DMS 273 treated with DMSO at 0.1 percent for 48 hours (cell line): ENCODE measurements around the gene IL26.
"Not testable (repeated sequence)": the region's sequence is repeated elsewhere in the genome, so short reads cannot be mapped to it uniquely, and the experiment has no call there.

ENCODE experiments used
- DNase-seq: peaks from one replicate; lab custom pipeline; 2025; lab: John Stamatoyannopoulos, UW

IL26 gene

DNA sequence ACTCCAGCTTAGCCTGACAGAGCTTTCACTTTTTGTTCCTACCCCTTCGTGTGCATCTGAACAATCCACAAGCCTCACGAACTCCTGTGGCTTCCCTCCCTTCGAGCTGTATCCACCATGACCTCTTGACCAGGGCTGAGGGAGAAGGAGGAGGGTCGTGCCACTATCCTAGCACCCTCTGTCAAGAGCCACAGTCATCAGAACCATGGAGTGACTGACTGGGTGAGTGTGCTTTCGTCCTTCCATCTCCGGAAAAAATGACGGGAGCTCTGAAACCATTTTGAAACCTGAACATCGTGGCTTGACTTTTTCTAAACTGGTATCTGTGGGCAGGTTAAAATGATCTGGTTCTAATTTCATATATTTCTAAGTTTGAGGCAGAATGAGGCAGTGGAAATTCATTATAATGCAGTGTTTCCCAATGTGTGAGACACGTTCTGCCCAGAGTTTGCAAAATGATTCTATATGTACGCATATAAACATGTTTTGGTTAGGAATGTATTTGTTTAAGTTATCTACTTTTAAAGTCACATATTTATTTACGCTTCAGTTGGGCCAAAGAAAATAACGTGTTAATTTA, 27.0 kb downstream of the IL26 start:
- DNase-seq: no peak

DNA sequence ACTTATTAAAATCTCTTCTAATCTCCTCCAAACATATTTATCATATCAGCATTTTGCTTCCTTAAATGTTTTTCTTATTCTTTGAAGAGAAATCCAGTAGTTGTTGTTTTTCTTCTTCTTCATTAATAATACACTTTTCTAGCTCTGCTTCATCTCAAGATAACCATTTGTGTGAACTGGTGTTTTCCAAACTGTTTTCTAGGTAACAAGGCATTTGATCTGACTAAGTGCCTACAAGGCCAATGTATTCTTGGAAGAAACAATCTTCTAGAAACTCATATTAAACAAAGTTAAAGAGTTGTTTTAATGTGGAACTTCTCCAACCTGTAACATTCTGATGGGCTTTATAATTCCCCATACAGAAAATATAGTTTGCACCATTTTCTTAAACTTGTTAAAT, 35.3 kb downstream of the IL26 start:
- no peak for DNase-seq

DNA sequence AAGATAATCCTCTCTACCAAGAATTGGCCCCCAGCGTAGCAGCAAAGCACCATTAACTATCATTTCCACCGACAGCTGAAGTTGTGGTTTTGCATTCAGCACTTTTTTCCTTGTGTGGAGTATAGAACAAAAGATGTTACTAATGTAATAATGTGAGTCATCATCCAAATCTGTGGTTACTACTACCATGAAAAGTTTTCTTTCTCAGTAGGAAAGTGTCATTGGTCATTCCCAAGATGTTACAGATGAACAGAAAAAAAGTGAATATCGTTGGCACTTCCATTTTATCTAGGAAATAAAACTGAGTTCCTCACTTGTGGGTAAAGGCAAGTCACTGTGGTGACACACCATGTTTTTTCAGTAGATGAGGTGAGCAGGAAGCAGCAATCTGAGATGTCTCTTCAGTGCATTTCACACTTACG, 35.8 kb downstream of the IL26 start:
- DNase-seq: no peak

DNA sequence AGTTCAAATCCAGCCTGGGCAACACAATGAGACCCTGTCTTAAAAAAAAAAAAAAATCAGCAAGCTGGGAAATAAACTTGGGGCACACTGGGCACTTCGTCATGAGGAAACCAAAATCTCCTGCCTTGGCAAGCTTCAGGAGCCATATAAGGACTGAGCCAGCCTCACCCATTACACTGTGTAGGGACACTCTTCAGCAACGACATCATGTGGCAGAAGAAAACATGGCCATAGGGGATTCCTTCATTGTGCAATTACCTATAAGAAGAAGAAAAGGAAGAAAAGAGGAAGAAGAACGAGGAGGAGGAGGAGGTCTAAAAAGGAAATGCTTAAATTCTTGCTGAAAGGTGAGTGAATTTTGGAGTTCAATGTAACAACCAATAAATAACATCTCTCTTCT, 40.0 kb downstream of the IL26 start:
- DNase-seq: no peak

DNA sequence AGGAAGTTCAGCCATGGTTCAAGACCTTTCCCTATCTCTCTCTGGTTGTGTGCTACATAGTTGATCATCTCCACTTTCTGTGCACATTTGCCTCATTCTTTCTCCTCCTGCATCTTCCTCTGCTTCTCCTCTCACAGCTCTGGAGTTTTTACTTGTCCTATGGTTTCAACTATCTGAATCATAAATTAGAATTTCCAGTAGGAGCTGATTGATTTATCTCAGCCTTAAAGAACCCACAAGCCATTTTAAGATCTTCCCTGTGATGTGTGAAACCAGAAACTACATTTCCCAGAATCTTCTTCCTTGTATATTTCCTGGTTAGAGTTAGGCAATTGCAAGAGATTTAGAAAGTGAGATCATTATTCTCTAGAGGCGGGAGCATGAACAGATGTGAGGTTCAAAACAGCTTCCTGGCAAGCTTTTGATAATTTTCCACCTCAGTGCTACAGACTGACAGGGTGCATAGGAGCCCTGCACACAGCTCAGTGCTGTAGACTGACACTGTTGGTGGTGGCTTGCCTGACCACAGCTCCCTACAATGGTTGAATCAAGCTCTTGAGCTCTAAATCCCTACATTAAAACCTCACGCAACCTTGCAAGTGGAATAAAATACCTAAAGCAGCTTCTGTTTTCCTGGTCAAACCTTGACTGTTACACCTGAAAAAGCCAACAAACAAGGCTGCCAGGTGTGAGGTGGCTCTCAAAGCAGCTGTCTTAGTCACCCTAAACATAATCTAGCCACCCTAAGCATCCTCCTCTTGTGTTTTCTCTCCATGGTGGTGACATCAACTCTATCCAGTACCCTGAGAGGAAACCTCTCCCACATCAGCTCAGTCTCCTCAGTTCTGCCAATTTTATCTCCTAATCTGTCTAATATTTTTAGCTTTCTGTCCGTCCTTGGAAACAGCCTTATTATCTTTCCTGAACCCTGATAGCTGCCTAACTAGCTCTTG, 44.5 kb downstream of the IL26 start:
- peak; percentile 90 for DNase-seq

DNA sequence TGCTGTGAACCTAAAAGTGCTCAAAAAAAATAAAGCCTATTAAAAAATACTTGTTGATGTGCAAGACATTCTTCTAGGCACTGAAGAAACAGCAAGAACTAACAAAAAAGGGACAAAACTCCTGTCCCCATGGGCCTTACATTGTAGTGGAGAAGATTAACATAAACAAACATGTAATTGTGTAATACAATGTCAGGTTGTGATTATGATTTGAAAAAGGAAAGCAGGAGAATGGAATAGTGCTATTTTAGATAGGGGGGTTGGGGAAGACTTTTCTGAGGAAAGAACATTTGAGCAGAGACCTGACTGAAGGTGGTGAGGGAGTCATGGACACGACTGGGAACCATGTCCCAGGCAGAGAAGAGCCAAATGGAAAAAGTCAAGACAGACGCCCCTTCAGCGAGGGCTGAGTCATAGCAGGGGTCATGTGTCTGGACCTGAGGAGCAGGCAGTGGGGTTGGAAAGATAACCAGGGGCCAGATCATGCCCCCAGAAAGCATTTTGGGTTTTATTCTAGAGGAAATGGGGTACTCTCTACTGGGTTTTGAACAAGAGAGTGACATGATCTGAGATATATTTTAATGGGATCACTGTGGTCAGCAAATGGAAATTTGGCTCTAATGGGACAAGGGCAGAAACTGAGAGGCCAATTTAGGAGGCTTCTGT, 46.7 kb downstream of the IL26 start:
- no peak for DNase-seq

DNA sequence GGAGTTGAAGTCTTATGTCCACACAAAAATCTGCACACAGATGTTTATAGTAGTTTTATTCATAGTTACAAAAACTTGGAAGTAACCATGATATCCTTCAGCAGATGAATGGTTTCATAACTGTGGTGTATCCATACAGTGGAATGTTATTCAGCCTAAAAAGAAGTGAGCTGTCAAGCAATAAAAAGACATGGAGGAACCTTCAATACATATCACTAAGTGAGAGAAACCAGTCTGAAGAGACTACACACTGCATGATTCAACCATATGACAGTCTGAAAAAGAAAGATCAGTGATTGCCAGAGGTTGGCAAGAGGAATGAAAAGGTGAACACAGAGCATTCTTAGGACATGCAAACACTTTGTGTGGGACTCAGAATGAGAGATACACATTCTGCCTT, 47.4 kb downstream of the IL26 start:
- no peak for DNase-seq

DNA sequence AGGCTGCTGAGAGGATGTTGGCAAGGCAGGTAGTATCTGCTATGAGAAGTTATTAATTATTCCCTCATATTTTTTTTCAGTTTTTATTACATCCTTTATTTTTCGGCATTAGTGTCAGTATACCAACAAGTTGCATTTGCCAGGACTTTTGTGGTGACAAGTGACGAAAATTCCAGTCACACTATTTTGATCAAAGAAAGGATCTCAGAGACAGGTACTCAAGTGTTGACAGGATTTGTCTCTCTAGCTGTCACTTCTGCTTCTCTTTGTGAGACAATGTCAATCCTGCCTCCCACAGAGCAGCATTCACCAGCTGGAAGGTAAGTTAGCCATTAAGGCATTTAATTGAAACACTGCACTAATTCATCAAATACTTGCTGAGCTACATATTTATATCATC, 48.0 kb downstream of the IL26 start:
- DNase-seq: no peak

DNA sequence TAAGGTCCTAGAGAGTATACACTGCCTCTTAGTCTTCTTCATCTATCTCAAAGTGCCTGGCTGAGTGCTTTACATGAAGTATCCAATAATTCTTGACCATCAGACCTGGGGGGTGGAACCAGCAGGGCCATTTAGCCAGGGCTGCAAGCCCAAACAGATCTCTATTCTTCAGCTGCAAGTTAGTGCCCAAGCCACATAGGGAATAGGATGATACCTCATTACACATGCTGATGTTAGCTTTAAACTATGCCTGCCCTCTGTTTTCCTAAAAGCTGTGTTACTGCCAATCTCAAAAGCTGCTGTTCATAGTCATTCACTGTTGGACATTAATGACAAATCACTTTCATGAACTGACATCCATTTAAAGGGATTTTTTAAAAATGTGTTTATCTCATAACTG, 49.4 kb downstream of the IL26 start:
- DNase-seq: no peak

DNA sequence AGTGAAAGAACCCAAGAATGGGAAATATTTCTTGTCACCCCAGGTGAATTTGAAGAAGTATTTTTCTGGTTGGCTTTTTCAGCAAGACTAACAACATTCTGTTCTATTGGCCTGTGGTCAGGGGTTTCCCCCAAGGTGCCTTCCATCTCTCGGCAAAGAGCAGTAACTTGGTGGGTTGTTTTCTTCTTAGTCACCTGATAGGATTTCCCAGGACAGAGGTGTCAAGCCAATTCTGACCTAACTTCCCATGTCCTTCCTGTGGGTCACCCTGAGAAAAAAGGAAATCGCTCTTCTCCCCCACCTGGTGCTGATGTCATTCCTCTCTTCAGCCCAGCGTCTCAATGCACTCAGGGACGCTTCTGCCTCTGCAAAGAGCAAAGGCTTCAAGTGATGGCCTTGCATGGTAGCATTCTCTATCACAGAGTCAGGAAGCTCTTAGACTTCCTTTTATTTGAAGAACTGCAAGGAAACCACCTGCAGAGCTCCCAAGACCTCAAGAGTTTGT, 50.0 kb downstream of the IL26 start:
- no peak for DNase-seq

DNA sequence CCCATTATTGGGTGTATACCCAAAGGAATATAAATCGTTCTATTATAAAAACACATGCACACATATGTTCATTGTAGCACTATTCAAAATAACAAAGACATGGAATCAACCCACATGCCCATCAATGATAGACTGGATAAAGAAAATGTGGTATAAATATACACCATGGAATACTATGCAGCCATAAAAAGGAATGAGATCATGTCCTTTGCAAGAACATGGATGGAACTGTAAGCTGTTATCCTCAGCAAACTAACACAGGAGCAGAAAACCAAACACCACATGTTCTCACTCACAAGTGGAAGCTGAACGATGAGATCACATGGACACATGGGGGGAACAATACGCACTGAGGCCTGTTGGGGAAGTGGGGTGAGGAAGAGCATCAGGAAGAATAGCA, 50.8 kb downstream of the IL26 start:
- DNase-seq: not testable (repeated sequence)

DNA sequence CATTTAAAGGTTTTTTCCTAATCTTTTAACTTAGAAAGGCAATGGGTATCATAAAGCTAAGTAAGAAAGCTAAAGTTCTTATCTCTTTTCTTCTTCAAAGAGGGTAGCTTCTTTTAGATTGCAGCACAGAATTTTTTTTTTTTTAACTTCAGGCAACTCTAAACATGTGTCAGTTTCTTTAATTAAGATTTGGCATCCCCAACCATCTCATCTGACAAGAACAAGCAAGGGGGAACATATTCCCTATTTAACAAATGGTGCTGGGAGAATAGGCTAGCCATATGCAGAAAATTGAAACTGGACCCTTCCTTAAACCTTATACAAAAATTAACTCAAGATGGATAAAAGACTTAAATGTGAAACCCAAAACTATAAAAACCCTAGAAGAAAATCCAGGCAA, 51.8 kb downstream of the IL26 start:
- no peak for DNase-seq

DNA sequence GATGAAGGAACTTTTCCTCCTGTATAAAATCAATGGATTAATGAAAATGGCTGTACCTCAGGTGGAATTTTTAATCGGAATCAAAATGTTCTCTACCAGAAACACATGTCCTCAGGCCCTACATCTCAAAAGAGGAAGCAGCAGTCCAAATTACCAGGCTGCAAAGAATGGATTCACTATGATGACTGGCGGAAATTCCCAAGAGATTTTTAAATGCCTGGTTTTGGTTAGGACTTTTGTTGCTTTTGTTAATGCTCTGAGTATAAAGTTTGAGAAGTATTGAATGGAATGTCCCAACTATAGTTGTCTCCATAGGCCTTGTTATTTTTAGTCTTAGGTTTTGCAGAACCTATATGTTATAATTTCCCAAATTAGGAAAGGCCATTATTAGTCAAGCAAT, 54.9 kb downstream of the IL26 start:
- no peak for DNase-seq

DNA sequence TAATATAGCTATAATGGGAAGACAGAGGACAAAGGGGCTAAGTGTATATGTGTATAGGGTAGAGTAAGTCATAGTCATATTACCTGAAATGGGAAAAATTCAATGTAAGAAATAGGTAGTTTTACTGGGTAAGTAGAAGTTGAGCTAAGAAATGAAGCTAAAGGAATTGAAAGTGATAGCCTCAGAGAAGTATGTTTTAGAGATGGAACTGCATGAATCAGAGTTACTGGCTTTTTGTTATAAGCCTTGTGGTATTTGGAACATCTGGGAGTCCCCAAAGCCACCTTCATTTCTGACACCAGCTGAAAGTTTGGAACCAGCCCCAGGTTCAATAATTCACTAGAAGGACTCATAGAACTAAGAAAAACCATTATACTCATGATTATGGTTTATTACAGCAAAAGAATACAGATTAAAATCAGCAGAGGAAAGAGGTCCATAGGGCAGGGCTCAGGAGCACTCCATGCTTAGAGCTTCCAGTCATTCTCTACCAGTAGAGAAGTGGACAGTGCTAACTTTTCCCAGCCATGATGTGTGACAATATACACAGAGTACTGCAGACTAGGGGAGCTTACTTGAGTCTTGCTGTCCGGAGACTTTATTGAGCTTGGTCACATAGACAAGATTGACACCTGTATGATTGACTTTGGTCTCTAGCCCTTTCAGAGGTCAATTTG, 56.3 kb downstream of the IL26 start:
- no peak for DNase-seq

DNA sequence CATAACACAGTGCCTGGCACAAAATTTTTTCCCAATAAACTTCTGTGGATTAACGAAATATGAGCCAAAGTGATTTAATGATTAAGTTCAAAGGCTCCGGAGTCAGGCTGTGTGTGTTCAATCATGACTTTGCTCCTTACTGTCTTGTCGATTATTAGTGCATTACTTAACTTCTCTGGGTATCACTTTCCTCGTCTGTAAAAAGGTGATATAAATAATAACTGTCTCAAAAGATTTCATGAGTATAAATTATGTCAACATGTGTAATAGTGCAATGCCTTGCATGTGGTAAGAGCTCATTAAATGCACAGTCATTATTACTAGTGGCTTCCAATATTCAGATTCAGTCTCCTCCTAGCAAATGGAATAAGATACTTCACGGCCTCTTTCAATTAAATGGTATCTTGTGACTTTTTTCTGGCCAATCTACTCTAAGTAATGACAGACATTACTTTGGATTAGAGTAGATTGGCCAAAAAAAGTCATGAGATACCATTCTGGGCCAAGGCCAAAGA, 59.2 kb downstream of the IL26 start:
- no peak for DNase-seq

DNA sequence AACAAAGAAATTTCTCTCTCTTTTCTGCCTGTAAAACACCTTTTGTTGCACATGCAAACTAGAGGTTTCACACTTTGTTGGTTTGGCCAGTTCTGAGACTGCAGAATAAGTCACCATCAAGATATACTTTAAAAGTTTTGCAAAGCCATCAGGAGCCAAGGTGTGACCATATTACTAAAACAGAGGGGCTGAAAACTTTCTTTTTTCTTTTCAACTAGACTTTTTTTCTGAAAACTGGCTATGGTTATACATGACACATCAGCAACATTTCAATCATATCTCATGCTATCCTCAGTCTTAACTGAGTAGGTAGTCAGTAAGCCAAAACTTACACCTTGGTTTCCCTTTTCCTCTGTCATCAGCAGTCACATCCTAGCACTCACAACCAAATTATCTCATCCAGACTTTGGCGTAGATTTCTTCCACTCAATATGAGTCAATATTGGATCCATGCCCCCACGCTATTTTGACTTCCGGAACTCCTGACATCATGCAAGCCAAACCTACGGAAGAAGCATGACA, 62.0 kb downstream of the IL26 start:
- no peak for DNase-seq

DNA sequence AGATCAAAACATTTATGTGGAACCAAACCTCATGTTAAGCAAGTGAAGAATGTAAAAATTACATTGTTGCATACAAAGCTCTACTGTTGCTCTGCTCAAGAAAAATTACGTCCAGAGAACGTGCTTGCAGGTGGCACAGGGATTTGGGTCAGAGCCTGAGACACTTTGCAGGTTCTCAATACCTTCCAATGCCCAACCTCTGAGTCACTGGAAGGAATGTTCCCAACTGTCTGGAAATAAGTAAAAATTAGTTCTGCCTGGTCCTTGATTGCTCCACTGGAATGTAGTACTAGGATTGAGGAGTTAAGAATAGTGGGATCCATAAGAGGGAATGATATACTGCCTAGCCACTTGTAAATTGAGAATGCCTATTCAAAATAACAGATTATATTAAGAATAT, 63.2 kb downstream of the IL26 start:
- DNase-seq: no peak

DNA sequence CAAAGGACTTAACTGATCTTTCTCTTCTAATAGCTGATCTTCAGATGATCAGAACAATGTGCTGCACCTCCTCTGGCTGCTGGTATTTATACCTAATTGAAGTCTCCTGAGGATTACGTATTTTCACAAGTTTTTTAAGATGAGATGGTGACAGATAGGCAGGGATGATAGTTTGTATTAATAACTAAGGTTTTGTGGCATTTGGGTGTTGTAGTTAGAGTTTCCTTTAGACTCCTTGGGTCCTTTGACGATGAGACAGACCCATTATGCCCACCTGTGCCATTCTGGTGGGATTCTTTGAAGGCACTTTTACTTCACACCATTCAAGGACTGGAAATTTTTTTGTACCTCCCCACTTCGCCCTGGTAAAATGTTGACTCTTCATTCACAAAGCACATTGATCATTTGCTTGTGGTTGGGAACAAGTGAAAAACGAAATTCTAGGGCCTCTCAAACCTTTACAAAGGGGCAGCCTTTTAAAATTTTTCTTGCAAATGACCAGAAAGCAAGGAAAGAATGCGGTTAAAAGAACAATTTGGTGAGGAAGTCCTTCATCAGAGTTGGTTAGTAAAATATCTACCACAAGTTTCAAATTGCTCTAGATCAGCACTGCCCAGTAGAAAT, 65.8 kb downstream of the IL26 start, which contains the start of gene IFNG:
TSS of gene IFNG (minus strand) at position 60 of the 624 bp plus-strand sequence. CDS start 125 bp downstream, outside the sequence.
- DNase-seq: no peak

DNA sequence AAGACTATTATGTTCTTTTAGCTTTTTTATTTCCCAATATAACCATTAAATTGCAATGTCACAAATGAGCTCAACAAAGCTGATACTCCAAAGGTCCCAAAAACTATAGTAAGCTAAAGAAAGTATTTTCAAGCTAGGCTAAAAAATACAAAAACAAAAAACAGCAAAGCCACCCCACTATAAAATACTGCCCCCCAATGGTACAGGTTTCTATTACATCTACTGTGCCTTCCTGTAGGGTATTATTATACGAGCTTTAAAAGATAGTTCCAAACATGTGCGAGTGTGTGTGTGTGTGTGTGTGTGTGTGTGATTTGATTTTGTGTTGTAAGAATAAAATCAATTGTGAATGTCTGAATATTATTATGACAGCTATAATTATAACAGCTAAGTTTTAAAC, 67.2 kb downstream of the IL26 start:
- no peak for DNase-seq

DNA sequence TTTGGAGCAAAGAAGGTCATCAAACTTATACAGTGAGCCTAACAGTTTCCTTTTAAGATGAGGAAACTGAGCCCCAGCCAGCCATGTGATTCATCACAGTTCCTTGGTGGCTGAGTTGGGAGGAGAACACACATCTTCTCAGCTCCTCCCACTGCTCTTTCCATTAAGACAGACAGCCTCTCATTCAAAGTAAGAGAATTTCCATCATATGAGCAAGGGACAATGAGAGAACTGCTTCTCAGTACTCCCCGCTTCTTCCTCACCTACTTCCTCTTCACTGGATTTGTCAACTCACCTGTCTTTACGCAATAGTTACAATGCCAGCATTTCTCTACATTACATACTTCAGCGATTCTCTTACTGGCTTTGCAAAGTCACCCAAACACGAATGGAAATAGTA, 68.2 kb downstream of the IL26 start:
- no peak for DNase-seq

DNA sequence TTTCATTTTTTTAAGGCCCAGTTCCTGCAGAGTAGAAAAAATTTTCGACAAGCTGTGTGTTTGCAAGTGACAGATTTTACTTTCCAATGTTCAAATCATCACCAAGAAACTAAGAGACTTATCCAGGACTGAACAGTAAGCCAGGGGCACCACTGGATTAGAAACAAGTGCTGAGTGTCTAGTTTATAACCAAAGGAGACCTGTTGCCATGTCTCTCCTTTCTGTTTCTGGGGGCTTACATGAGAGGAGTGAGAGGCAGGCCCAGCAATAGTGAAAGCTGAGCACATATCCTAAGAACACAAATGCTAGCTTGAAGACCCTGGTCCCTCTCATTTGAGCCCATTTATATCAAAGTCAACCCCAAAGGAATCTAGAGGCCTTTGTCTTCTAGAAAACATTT, 69.0 kb downstream of the IL26 start:
- no peak for DNase-seq
